Astrocyte (in vitro differentiated cells and primary cell): Measurements from ENCODE around the gene MAP2K7.

Source experiments
- CTCF ChIP-seq: IDR thresholded peaks from 2 replicates; pipeline ENCODE4 v1.5.1; 2011; ENCODE audit warnings: low read depth, mild to moderate bottlenecking, inconsistent platforms, low read length, moderate library complexity; ENCODE audit not compliant: insufficient read depth
- EZH2 ChIP-seq: IDR thresholded peaks from 2 replicates; pipeline ENCODE4 v1.6.1; 2012; ENCODE audit warnings: mild to moderate bottlenecking, low read length, inconsistent platforms; ENCODE audit not compliant: insufficient read depth

GRCh38 chr19:7961920-7962626, 58.4 kb downstream of the MAP2K7 start:
- no peak for TF ChIP-seq CTCF
- no peak for TF ChIP-seq EZH2
